ENCODE results near the gene LRP1B. TPM values are rescaled to one million over a fixed set of nuclear protein-coding genes. Genes with fewer than 3 reads are reported as not detected.
"Not testable (repeated sequence)": the region's sequence is repeated elsewhere in the genome, so short reads cannot be mapped to it uniquely, and the experiment has no call there.

Gene LRP1B
- total RNA-seq, 3 donors from 2014 or later, result 2.3 to 29.8 (median 21.8) TPM

DNA sequence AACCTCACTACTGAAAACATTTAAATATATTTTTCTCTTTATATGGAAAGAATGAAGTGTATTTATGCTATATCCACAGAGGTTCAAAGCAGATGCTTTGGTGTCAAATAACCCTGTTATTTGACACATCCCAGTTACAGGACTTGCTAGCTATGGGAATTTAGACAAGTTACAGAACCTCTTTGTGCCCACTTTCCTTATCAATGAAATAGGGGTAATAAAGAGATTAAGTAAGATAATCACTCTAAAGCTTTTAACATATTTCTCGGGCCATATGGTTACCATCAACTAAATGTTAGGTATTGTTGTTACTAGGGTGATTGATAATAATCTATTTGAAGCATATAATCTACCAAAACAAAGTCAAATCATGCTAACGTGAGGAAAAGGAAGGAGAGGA, 1690.0 kb downstream of the LRP1B start:
- Histone ChIP-seq H3K27ac (no peak overlapping the region), H3K36me3 (no peaks in the 10 kb centered on the region), H3K27me3 (no peaks in the 10 kb centered on the region), H3K9me3 (no peaks in the 10 kb centered on the region), H3K4me3 (no peak overlapping the region), H3K4me1 (no peaks in the 10 kb centered on the region)
- no peak for DNase-seq (ENCODE audit: low spot score in 2 of 2)
- intact Hi-C loops (cut with DNase I; ENCODE audit: low total_unique reads), result no loop called here
- TF ChIP-seq POLR2AphosphoS5 (IDR thresholded peaks at IDR 0.05) (no peak), POLR2A (IDR thresholded peaks at IDR 0.05) (no peak)
- TF ChIP-seq, protein P1, sequence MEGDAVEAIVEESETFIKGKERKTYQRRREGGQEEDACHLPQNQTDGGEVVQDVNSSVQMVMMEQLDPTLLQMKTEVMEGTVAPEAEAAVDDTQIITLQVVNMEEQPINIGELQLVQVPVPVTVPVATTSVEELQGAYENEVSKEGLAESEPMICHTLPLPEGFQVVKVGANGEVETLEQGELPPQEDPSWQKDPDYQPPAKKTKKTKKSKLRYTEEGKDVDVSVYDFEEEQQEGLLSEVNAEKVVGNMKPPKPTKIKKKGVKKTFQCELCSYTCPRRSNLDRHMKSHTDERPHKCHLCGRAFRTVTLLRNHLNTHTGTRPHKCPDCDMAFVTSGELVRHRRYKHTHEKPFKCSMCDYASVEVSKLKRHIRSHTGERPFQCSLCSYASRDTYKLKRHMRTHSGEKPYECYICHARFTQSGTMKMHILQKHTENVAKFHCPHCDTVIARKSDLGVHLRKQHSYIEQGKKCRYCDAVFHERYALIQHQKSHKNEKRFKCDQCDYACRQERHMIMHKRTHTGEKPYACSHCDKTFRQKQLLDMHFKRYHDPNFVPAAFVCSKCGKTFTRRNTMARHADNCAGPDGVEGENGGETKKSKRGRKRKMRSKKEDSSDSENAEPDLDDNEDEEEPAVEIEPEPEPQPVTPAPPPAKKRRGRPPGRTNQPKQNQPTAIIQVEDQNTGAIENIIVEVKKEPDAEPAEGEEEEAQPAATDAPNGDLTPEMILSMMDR (IDR thresholded peaks at IDR 0.05), result no peak

DNA sequence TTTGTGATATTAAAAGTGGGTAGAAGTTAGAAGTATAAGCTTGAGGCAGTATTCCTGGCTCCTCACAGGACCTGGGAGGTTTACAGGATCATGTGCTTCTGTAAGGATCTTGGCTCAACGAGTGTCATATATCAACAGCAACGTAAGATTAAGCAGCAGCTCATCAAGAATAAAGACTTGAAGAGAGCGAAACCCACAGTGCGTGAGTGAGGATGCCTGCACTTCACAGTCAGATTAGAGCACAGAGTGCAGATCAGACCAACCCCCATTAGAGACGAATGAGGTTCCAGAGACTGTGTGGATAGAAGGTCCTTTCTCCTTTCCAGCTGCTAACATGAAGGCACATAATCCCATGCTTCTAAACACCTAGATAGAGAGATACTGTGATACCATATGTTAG, 1693.9 kb downstream of the LRP1B start:
- H3K4me1 ChIP-seq, result no peaks in the 10 kb centered on the region
- TF ChIP-seq, protein P1 (IDR thresholded peaks at IDR 0.05), result no peak
- TF ChIP-seq POLR2AphosphoS5 (IDR thresholded peaks at IDR 0.05) (no peak), POLR2A (IDR thresholded peaks at IDR 0.05) (no peak)
- intact Hi-C loops (cut with DNase I; ENCODE audit: low total_unique reads), result no loop called here

DNA sequence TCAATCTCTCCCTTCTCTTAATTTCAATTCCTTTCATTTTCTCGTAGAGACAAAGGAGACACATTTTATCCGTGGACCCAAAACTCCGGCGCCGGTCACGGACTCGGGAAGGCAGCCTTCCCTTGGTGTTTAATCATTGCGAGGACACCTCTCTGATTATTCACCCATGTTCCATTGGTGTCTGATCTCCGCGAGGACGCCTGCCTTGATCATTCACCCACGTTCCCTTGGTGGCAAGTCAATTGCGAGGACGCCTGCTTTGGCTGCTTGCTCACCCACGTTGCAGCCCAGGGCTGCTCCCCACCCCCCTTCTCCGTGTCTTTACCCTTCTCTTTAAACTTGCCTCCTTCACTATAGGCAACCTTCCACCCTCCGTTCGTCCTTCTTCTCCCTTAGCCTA, 1703.8 kb downstream of the LRP1B start:
- H3K27me3 ChIP-seq; H3K4me1 ChIP-seq; DNase-seq (ENCODE audit: low spot score in 2 of 2); H3K4me3 ChIP-seq; H3K27ac ChIP-seq; H3K36me3 ChIP-seq; intact Hi-C loops (cut with DNase I; ENCODE audit: low total_unique reads); H3K9me3 ChIP-seq: not testable (repeated sequence)

More for the DNA sequence above, 1693.9 kb downstream of the LRP1B start:
- H3K4me3 ChIP-seq, result no peak overlapping the region
- H3K36me3 ChIP-seq, result no peaks in the 10 kb centered on the region
- no peaks in the 10 kb centered on the region for H3K27me3 ChIP-seq
- no peaks in the 10 kb centered on the region for H3K9me3 ChIP-seq
- H3K27ac ChIP-seq, result no peak overlapping the region
- no peak for DNase-seq (ENCODE audit: low spot score in 2 of 2)

DNA sequence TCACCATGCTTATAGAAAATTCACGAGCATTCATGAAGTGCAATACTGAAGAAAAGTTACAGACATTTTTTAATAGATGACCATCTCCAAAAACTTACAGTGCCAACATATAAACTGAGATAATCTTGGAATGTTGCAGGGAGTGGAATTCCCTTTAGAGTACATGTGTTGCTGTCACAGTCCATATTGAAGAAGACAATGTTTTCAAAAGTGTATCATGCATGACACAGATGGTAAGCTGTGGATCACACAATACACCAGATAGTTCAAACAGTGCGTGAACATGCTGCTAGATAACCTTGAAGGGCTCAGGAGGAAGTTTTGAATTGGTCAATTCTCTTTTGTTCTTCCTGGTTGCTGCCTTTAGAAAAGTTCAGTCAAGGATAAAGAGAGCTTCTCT, 1706.3 kb downstream of the LRP1B start:
- Histone ChIP-seq H3K9me3 (no peaks in the 10 kb centered on the region), H3K4me3 (no peak overlapping the region), H3K4me1 (no peaks in the 10 kb centered on the region), H3K36me3 (no peaks in the 10 kb centered on the region), H3K27me3 (no peaks in the 10 kb centered on the region), H3K27ac (no peak overlapping the region)
- intact Hi-C loops (cut with DNase I; ENCODE audit: low total_unique reads), result no loop called here
- TF ChIP-seq POLR2A (IDR thresholded peaks at IDR 0.05), result no peak
- TF ChIP-seq, protein P1 (IDR thresholded peaks at IDR 0.05), result no peak
- TF ChIP-seq POLR2AphosphoS5 (IDR thresholded peaks at IDR 0.05), result no peak
- no peak for DNase-seq (ENCODE audit: low spot score in 2 of 2)

DNA sequence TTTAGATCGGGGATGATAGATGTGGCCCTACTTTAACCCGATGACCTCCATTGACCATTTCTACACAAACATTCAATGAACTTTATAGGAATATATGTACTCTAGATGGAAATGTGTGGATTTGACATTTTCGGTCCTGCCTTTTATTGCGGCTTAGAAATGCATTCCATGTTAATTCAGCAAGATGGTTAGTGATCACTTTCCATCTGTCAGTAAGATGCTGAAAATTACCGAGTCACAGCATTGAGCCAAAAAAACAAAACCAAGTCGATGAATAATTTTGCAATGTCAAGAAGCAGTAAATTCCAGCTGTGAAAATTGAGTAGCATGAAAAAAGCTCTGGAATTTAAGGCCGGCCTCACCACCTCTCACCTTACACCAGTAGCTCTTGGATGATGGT, 1708.1 kb downstream of the LRP1B start:
- no peak overlapping the region for H3K27ac ChIP-seq
- no peak for DNase-seq (ENCODE audit: low spot score in 2 of 2)
- no peak overlapping the region for H3K4me3 ChIP-seq
- intact Hi-C loops (cut with DNase I; ENCODE audit: low total_unique reads), result no loop called here
- H3K4me1 ChIP-seq, result no peaks in the 10 kb centered on the region
- TF ChIP-seq POLR2AphosphoS5 (IDR thresholded peaks at IDR 0.05), result no peak
- no peaks in the 10 kb centered on the region for H3K36me3 ChIP-seq
- no peaks in the 10 kb centered on the region for H3K9me3 ChIP-seq
- no peaks in the 10 kb centered on the region for H3K27me3 ChIP-seq

DNA sequence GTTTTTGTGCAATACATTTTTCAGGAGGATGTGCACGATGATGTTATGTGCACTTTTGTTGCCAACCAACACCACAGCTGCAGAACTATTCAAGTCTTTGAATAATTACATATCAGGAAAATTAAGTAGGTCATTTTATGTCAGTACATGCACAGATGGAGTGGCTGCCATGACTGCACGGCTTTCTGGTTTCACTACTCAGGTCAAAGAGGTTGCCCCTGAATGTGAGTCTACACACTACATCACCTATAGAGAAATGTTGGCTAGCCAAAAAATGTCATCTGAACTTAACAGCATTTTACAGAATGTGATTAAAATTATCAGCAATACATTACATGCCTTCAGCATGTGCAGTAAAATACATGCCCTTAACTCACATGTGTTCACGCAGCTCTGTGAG, 1713.3 kb downstream of the LRP1B start:
- Histone ChIP-seq H3K9me3 (no peaks in the 10 kb centered on the region), H3K4me1 (no peaks in the 10 kb centered on the region), H3K4me3 (no peak overlapping the region), H3K27me3 (no peaks in the 10 kb centered on the region), H3K27ac (no peak overlapping the region), H3K36me3 (no peaks in the 10 kb centered on the region)
- no peak for TF ChIP-seq POLR2AphosphoS5 (IDR thresholded peaks at IDR 0.05)
- TF ChIP-seq, protein P1 (IDR thresholded peaks at IDR 0.05), result no peak
- no peak for TF ChIP-seq POLR2A (IDR thresholded peaks at IDR 0.05)
- DNase-seq (ENCODE audit: low spot score in 2 of 2), result no peak
- intact Hi-C loops (cut with DNase I; ENCODE audit: low total_unique reads), result no loop called here

All from breast epithelium (tissue), 4 donors.